Activated CD8-positive, alpha-beta memory T cell treated with anti-CD3 and anti-CD28 coated beads, Interleukin-2, amount 10 ng/mL, durations not matched to agents 7 days and 5 days (primary cell): Measurements from ENCODE around the gene AGAP1. TPM values are rescaled to one million over a fixed set of nuclear protein-coding genes. Genes with fewer than 3 reads are reported as not detected.

Experiments used
- ATAC-seq: fragments of 150-1000 bp; cut with Tn5 transposase; one replicate; pipeline ENCODE4 v1.10.0; 2021; ENCODE audit warnings: moderate library complexity
- CTCF ChIA-PET: fragments of 350-600 bp; sonication (Branson Sonifier 250); formaldehyde crosslinking; loops from one replicate; lab custom pipeline; 2021; ENCODE audit warnings: antibody characterized with exemption; lab: Charles Lee
- DNase-seq: peaks from one replicate; pipeline ENCODE4 v3.0.0-alpha.2; 2020
- H3K27ac Mint-ChIP-seq: one replicate; pipeline ENCODE4 v1.8.0; 2021; ENCODE audit warnings: mild to moderate bottlenecking, mixed read lengths
- H3K27me3 Mint-ChIP-seq: one replicate; pipeline ENCODE4 v1.8.0; 2021; ENCODE audit warnings: mixed read lengths
- H3K36me3 Mint-ChIP-seq: one replicate; pipeline ENCODE4 v1.8.0; 2021; ENCODE audit warnings: mild to moderate bottlenecking, mixed read lengths
- H3K4me1 Mint-ChIP-seq: one replicate; pipeline ENCODE4 v1.8.0; 2021; ENCODE audit warnings: mixed read lengths
- H3K4me3 Mint-ChIP-seq: one replicate; pipeline ENCODE4 v1.8.0; 2021; ENCODE audit warnings: mild to moderate bottlenecking, moderate library complexity, mixed read lengths
- H3K9me3 Mint-ChIP-seq: one replicate; pipeline ENCODE4 v1.8.0; 2022; ENCODE audit warnings: low read depth, mixed read lengths
- total RNA-seq, 2 experiments: library from RNA; stranded (reverse); gene quantifications; one replicate each; pipeline ENCODE4 v1.2.3, GENCODE V29; 2021

The AGAP1 gene
- total RNA-seq, 2 experiments from 2014 or later: 0.75 to 1.8 TPM

- Mint-ChIP-seq H3K9me3 (no peaks in the 10 kb centered on the region), H3K27ac (no peak overlapping the region), H3K4me3 (no peak overlapping the region), H3K36me3 (no peaks in the 10 kb centered on the region), H3K4me1 (no peaks in the 10 kb centered on the region), H3K27me3 (no peaks in the 10 kb centered on the region)
- no peak for ATAC-seq
- CTCF ChIA-PET: no interaction called here
- DNase-seq: no peak
Observed at GRCh38 chr2:235721625-235722024, 227.8 kb downstream of the AGAP1 start.

DNA sequence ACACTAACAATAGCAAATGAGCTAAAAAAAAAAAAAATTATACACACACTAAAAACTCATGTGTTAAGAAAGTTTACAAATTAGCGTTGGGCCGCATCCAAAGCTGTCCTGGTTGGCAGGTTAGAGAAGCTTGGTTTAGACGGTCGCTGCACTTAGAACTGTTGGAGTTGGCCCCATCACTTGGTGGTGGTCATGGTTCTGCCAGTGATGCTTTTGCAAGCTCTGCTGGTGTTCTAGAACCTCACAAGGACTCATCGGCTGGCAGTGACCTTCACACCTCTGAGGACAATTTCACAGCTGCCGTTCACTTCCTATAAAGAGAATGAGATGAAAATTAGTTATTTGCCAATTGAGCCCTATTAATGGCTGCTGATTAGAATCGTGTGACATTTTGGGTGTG lies 229.0 kb downstream of the AGAP1 start:
- no peaks in the 10 kb centered on the region for H3K36me3 Mint-ChIP-seq
- H3K4me3 Mint-ChIP-seq: no peak overlapping the region
- ATAC-seq (no peak), DNase-seq (no peak)
- no peak overlapping the region for H3K27ac Mint-ChIP-seq
- no peaks in the 10 kb centered on the region for H3K27me3 Mint-ChIP-seq
- no peaks in the 10 kb centered on the region for H3K9me3 Mint-ChIP-seq
- CTCF ChIA-PET: no interaction called here
- no peaks in the 10 kb centered on the region for H3K4me1 Mint-ChIP-seq

DNA sequence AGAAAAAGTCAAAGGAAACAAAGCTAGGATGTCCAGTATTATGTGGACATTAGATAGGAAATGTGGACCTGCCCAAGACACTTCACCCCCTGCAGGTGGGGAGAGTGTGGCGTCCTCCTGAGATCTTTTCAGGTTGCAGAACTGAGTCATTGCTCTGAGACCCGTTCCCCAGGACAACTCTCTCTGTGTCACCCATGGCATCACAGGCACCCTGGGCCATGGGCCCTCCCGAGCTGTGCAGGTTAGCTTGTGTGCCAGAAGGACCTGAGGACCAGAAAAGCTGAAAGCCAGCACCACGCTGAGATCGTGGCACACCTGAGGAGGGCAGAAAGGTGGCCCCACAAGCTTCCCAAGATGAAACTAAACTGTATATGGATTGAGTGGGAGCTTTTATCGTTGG lies 229.5 kb downstream of the AGAP1 start:
- H3K36me3 Mint-ChIP-seq: no peaks in the 10 kb centered on the region
- CTCF ChIA-PET: no interaction called here
- H3K4me3 Mint-ChIP-seq: no peak overlapping the region
- no peaks in the 10 kb centered on the region for H3K9me3 Mint-ChIP-seq
- ATAC-seq (no peak), DNase-seq (no peak)
- H3K27me3 Mint-ChIP-seq: no peaks in the 10 kb centered on the region
- no peaks in the 10 kb centered on the region for H3K4me1 Mint-ChIP-seq
- no peak overlapping the region for H3K27ac Mint-ChIP-seq

DNA sequence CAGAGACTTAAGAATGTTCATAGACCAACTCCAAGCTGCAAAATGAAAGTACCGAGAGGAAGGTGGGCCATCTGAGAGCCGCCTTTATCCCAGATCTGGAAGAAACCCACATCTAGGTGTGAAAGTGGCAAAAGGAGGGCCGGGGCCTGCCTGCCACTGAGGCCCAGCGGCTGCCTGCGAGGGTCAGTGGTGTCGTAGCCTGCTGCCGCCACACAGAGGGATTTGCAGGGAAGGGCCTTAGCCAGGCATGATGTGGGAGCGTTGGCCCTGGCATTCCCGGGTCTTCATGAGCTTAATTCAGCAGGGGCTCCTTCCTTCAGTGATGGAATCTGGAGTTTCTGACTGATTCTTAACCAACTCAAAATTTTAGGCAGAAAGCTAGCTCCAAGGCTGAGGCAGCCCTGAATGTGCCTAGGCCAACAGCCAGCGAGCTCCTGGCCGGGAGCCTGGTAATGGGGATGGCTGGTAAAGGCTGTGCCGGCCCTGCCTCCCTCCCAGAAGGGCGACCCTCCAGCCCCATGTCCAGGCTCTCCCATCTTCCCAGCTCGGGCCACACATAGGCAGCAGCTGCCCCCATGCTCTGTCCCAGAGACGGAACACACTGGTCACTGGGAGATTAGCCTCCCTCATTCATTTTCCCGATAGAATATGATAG lies 230.1 kb downstream of the AGAP1 start:
- DNase-seq (no peak), ATAC-seq (no peak)
- Mint-ChIP-seq H3K4me3 (no peak overlapping the region), H3K36me3 (no peaks in the 10 kb centered on the region), H3K27ac (no peak overlapping the region), H3K4me1 (no peaks in the 10 kb centered on the region), H3K9me3 (no peaks in the 10 kb centered on the region), H3K27me3 (no peaks in the 10 kb centered on the region)
- CTCF ChIA-PET: no interaction called here

DNA sequence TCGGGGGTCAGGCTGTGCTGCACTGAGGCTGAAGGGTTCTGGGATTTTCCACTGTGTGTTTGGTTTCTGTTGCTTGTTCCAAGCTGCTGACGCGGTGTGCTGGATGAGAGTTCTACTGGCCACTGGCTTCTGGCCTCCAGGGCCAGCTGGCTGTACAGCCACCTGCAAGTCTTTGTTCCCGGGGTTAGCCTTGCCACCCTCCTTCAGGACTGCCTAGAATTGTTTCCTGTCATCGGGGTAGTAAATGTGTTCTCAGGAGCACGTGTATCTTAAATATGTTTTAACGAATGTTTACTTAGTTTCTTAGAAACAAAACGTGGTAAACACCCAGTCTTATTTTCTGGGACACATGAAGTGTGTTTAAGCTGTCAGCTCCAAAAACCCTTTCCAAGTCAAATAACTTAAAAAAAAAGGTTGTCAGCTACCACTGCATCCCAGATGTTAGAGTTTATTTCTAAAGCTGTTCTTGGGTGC lies 231.2 kb downstream of the AGAP1 start:
- no peak for DNase-seq
- Mint-ChIP-seq H3K27me3 (no peaks in the 10 kb centered on the region), H3K27ac (no peak overlapping the region), H3K36me3 (no peaks in the 10 kb centered on the region), H3K4me3 (no peak overlapping the region), H3K4me1 (no peaks in the 10 kb centered on the region), H3K9me3 (no peaks in the 10 kb centered on the region)
- CTCF ChIA-PET: no interaction called here
- ATAC-seq: no peak

DNA sequence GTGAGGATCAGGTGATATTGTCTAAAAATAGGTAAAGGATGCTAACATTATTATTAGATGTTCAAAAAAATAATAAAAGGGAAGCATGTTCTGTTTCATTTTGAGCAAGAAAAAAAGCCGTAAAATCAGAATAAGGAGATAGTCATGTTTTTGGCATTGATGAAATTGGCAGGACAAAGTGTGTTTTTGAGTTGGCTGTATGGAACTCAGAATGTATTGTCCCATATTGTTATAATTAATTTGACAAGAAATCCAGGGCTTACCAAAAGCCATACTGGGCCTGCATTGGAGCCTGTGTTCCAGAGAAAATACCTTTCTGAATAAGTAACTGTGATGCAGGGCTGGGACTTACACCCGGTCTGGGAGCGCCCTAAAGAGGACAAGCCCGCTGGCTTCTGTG lies 232.0 kb downstream of the AGAP1 start:
- Mint-ChIP-seq H3K9me3 (no peaks in the 10 kb centered on the region), H3K36me3 (no peaks in the 10 kb centered on the region), H3K4me3 (no peak overlapping the region), H3K27ac (no peak overlapping the region), H3K4me1 (no peaks in the 10 kb centered on the region), H3K27me3 (no peaks in the 10 kb centered on the region)
- ATAC-seq (no peak), DNase-seq (no peak)
- CTCF ChIA-PET: no interaction called here

DNA sequence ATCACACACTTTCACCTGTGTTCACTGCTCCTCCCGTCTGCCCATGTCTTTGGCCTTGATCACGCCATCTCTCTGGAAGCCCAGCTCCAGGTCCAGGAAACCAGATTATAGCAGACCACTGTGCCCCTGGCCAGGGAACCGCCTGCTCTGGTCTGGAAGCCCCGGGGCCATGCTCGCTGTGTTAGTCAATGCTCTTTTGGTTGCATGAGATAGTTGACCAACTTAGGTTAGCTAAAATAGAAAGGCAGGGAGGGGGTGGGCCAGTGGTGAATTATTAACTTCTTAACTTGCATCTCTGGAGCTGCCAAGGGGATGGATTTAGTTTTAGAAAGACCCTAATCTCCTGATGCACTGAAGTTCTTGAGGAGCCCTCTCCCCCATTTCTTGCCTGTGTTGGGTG lies 232.7 kb downstream of the AGAP1 start:
- no peaks in the 10 kb centered on the region for H3K4me1 Mint-ChIP-seq
- H3K9me3 Mint-ChIP-seq: no peaks in the 10 kb centered on the region
- H3K27ac Mint-ChIP-seq: no peak overlapping the region
- ATAC-seq: no peak
- H3K4me3 Mint-ChIP-seq: no peak overlapping the region
- CTCF ChIA-PET: no interaction called here
- DNase-seq: no peak
- no peaks in the 10 kb centered on the region for H3K36me3 Mint-ChIP-seq
- no peaks in the 10 kb centered on the region for H3K27me3 Mint-ChIP-seq

- Mint-ChIP-seq H3K4me1 (no peaks in the 10 kb centered on the region), H3K4me3 (no peak overlapping the region), H3K27me3 (no peaks in the 10 kb centered on the region), H3K9me3 (no peaks in the 10 kb centered on the region), H3K36me3 (no peaks in the 10 kb centered on the region), H3K27ac (no peak overlapping the region)
- ATAC-seq (no peak), DNase-seq (no peak)
- CTCF ChIA-PET: no interaction called here
Observed at GRCh38 chr2:235727174-235727573, 233.3 kb downstream of the AGAP1 start.

GRCh38 chr2:235727891-235728799 lies 234.3 kb downstream of the AGAP1 start:
- no peaks in the 10 kb centered on the region for H3K4me1 Mint-ChIP-seq
- DNase-seq (no peak), ATAC-seq (no peak)
- no peaks in the 10 kb centered on the region for H3K36me3 Mint-ChIP-seq
- no peaks in the 10 kb centered on the region for H3K9me3 Mint-ChIP-seq
- CTCF ChIA-PET: no interaction called here
- no peaks in the 10 kb centered on the region for H3K27me3 Mint-ChIP-seq
- no peak overlapping the region for H3K4me3 Mint-ChIP-seq
- no peak overlapping the region for H3K27ac Mint-ChIP-seq

GRCh38 chr2:235728800-235729556 lies 235.1 kb downstream of the AGAP1 start:
- no peak overlapping the region for H3K27ac Mint-ChIP-seq
- H3K27me3 Mint-ChIP-seq: no peaks in the 10 kb centered on the region
- DNase-seq (no peak), ATAC-seq (no peak)
- H3K9me3 Mint-ChIP-seq: no peaks in the 10 kb centered on the region
- no peaks in the 10 kb centered on the region for H3K4me1 Mint-ChIP-seq
- CTCF ChIA-PET: interaction anchor here (0.8 kb wide), 1 partner anchor 17 kb away, joined by 4 read pairs; no protein-coding TSS in a partner anchor
- no peak overlapping the region for H3K4me3 Mint-ChIP-seq
- no peaks in the 10 kb centered on the region for H3K36me3 Mint-ChIP-seq

- H3K27ac Mint-ChIP-seq: no peak overlapping the region
- no peaks in the 10 kb centered on the region for H3K9me3 Mint-ChIP-seq
- DNase-seq: no peak
- CTCF ChIA-PET: interaction anchor here (0.8 kb wide), 1 partner anchor 17 kb away, joined by 4 read pairs; no protein-coding TSS in a partner anchor
- no peaks in the 10 kb centered on the region for H3K27me3 Mint-ChIP-seq
- ATAC-seq: no peak
- no peaks in the 10 kb centered on the region for H3K36me3 Mint-ChIP-seq
- H3K4me1 Mint-ChIP-seq: no peaks in the 10 kb centered on the region
- H3K4me3 Mint-ChIP-seq: no peak overlapping the region
Observed at GRCh38 chr2:235729557-235729947, 235.7 kb downstream of the AGAP1 start.

- ATAC-seq (no peak), DNase-seq (no peak)
- CTCF ChIA-PET: interaction anchor here (0.7 kb wide), 1 partner anchor 138 kb away, joined by 3 read pairs; no protein-coding TSS in a partner anchor
- H3K27ac Mint-ChIP-seq: no peak overlapping the region
- H3K4me1 Mint-ChIP-seq: no peaks in the 10 kb centered on the region
- no peak overlapping the region for H3K4me3 Mint-ChIP-seq
- H3K27me3 Mint-ChIP-seq: no peaks in the 10 kb centered on the region
- H3K9me3 Mint-ChIP-seq: no peaks in the 10 kb centered on the region
- H3K36me3 Mint-ChIP-seq: no peaks in the 10 kb centered on the region
Observed at GRCh38 chr2:235730115-235730514, 236.3 kb downstream of the AGAP1 start.

GRCh38 chr2:235733761-235734160 lies 239.9 kb downstream of the AGAP1 start:
- Mint-ChIP-seq H3K36me3 (no peaks in the 10 kb centered on the region), H3K9me3 (no peaks in the 10 kb centered on the region), H3K27ac (no peak overlapping the region), H3K4me1 (no peaks in the 10 kb centered on the region), H3K27me3 (no peaks in the 10 kb centered on the region), H3K4me3 (no peak overlapping the region)
- no peak for ATAC-seq
- no peak for DNase-seq
- CTCF ChIA-PET: interaction anchor here (3.2 kb wide), 1 partner anchor 13 kb away, joined by 15 read pairs; no protein-coding TSS in a partner anchor
